Lower lobe of right lung (tissue), 2 donors: Measurements from ENCODE around the gene MAD1L1. TPM values are rescaled to one million over a fixed set of nuclear protein-coding genes. Genes with fewer than 3 reads are reported as not detected.

Source experiments
- ATAC-seq, 2 donors: fragments of 200-7000 bp; cut with Tn5 transposase; one replicate each; pipeline ENCODE4 v1.9.1; 2020 to 2022; ENCODE audit warnings: mild to moderate bottlenecking in 2 of 2, moderate library complexity in 2 of 2
- DNase-seq: peaks from one replicate; pipeline ENCODE4 v3.0.0-alpha.2; 2020
- H3K27ac ChIP-seq: fragments of 200-600 bp; one replicate; pipeline ENCODE4 v1.8.0; 2022
- H3K27me3 ChIP-seq: fragments of 200-600 bp; one replicate; pipeline ENCODE4 v1.8.0; 2022; ENCODE audit warnings: low read depth
- H3K36me3 ChIP-seq: fragments of 200-600 bp; one replicate; pipeline ENCODE4 v1.8.0; 2022; ENCODE audit warnings: mild to moderate bottlenecking
- H3K4me1 ChIP-seq: fragments of 200-600 bp; one replicate; pipeline ENCODE4 v1.8.0; 2022
- H3K4me3 ChIP-seq: fragments of 200-600 bp; one replicate; pipeline ENCODE4 v1.8.0; 2022; ENCODE audit warnings: mild to moderate bottlenecking
- H3K9me3 ChIP-seq: fragments of 200-600 bp; one replicate; pipeline ENCODE4 v1.8.0; 2022
- CTCF ChIP-seq: fragments of 200-600 bp; IDR thresholded peaks from one replicate; pipeline ENCODE4 v1.8.0; 2022; ENCODE audit warnings: antibody characterized with exemption, mild to moderate bottlenecking
- intact Hi-C: fragments of 100-400 bp; cut with DNase I; formaldehyde crosslinking; loops from one replicate; pipeline ENCODE4 v1.11.0; 2022
- microRNA-seq: library from miRNA; unstranded; fragments of <30 nt; microRNA quantifications from one replicate; pipeline ENCODE4 v1.2.0, GENCODE V29; 2020; ENCODE audit warnings: borderline number of aligned reads
- total RNA-seq: library from RNA; stranded (reverse); fragmentation: NEBNext Ultra II Directional; extraction: Animal tissue kit (Norgen Biotek cat#: 25700); gene quantifications from one replicate; pipeline ENCODE4 v1.2.1, GENCODE V29; 2021
- donor health status: DM: no; HTN: yes; CAD: no; lungs with severe emphysema.

MAD1L1 gene
- total RNA-seq, 1 donor from 2014 or later, result 44.5 TPM

DNA sequence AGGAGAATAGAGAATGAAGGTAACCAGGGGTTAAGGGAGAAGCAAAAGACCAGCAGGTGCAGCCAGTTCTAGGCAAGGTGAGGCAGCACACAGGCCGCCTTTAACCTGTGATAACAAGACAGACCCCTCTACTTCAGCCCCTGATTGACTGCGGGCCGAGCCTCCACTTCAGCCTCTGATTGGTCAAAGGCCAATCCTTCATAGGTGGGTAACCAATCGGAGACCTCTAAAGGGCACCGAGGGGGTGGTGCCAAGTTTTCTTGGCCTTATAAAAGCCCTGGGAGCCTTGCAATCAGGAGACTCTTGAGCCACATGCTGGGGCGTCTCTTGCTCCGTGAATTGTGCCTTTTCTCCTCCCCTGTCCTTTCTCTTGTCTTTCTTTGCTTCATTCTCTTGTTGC, 463.9 kb downstream of the MAD1L1 start:
- Histone ChIP-seq H3K36me3 (no peaks in the 10 kb centered on the region), H3K4me3 (no peak overlapping the region), H3K27ac (no peak overlapping the region), H3K9me3 (peaks cover 8% of the 10 kb centered on the region), H3K27me3 (no peaks in the 10 kb centered on the region), H3K4me1 (no peaks in the 10 kb centered on the region)
- TF ChIP-seq CTCF, result no peak
- ATAC-seq (no peak), DNase-seq (no peak)
- intact Hi-C loops, result no loop called here

DNA sequence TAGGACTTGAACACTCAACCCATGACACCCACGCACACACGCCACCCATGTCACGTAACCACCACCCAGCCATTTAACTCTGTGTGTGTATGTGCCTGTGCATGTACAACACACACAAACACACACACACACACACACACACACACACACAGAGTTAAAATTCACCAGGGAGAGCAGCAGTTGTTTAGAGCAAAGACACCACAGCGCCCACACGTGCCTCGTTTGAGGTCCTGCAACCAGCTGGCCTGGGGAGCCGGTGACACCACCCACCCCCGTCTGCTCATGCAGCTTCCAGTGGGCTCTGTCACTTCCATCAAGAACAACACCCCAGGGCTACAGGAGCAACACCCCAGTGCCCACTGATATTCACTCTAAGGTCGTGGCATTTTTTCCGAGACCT, 465.2 kb downstream of the MAD1L1 start:
- Histone ChIP-seq H3K27me3 (no peaks in the 10 kb centered on the region), H3K4me1 (no peaks in the 10 kb centered on the region), H3K9me3 (peaks cover 8% of the 10 kb centered on the region), H3K27ac (no peak overlapping the region), H3K4me3 (no peak overlapping the region), H3K36me3 (no peaks in the 10 kb centered on the region)
- TF ChIP-seq CTCF, result no peak
- ATAC-seq (no peak), DNase-seq (no peak)
- intact Hi-C loops, result no loop called here

Small RNA genes lying within 50 kb of the gene (microRNA-seq; reads per million reads assigned to microRNA genes)
- gene MIR4655, result not detected
- gene MIR6836, result not detected

Other genes with a start within 250 kb of the MAD1L1 start
- 22.6 TPM for gene MRM2, start 9.3 kb upstream of the MAD1L1 start, total RNA-seq
- gene NUDT1, start 9.3 kb upstream of the MAD1L1 start, total RNA-seq, result 10.2 TPM
- gene SNX8, start 81.5 kb upstream of the MAD1L1 start, total RNA-seq, result 43.1 TPM
- gene EIF3B, start 121.9 kb upstream of the MAD1L1 start, total RNA-seq, result 89.5 TPM
- gene CHST12, start 170.7 kb upstream of the MAD1L1 start, total RNA-seq, result 29.2 TPM
- not detected for gene GRIFIN, start 243.5 kb upstream of the MAD1L1 start, total RNA-seq